ENCODE results near the gene PSMD7. TPM values are rescaled to one million over a fixed set of nuclear protein-coding genes. Genes with fewer than 3 reads are reported as not detected.

PSMD7 gene
- total RNA-seq, 1 donor from 2014 or later, result 78.3 TPM

DNA sequence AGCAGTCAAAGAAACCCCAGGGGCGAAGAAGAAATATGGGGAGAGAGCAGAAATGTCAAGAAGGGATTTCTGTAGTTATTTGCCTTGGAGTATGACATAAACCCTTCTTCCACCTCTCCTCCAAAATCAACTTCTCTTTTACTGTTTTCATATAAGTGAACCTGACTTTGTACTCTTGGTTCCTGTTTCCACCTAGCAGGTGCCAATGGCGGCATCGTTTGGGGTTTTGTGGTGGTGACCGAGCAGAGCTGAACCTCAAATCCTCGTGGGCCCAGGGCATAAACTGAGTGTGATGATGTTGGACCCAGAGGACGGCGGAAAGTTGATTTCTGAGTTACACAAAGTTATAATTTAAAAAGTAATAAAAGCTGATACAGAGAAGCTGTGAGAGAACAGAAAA, 39.6 kb upstream of the PSMD7 start:
- H3K4me1 Mint-ChIP-seq, result no peaks in the 10 kb centered on the region
- H3K36me3 Mint-ChIP-seq, result no peaks in the 10 kb centered on the region
- no peak overlapping the region for H3K27ac Mint-ChIP-seq
- no peaks in the 10 kb centered on the region for H3K27me3 Mint-ChIP-seq (ENCODE audit: low read depth)
- no peak overlapping the region for H3K4me3 Mint-ChIP-seq
- TF ChIP-seq CTCF (IDR thresholded peaks at IDR 0.05; ENCODE audit: unreplicated experiment), result no peak
- peaks cover 4% of the 10 kb centered on the region for H3K9me3 Mint-ChIP-seq
- DNase-seq (ENCODE audit: low spot score in 2 of 2, unreplicated experiment in 2 of 2), result no peak

- no peak overlapping the region for H3K27ac Mint-ChIP-seq
- H3K4me3 Mint-ChIP-seq, result no peak overlapping the region
- H3K9me3 Mint-ChIP-seq, result no peaks in the 10 kb centered on the region
These were observed 35.5 kb upstream of the PSMD7 start for GRCh38 chr16:74261068-74261467.

GRCh38 chr16:74264811-74265210, 31.8 kb upstream of the PSMD7 start:
- DNase-seq (ENCODE audit: low spot score in 2 of 2, unreplicated experiment in 2 of 2), result no peak
- no peak for TF ChIP-seq CTCF (IDR thresholded peaks at IDR 0.05; ENCODE audit: unreplicated experiment)
- H3K4me3 Mint-ChIP-seq, result no peak overlapping the region
- H3K36me3 Mint-ChIP-seq, result no peaks in the 10 kb centered on the region
- H3K27me3 Mint-ChIP-seq (ENCODE audit: low read depth), result no peaks in the 10 kb centered on the region
- H3K9me3 Mint-ChIP-seq, result no peaks in the 10 kb centered on the region
- H3K27ac Mint-ChIP-seq, result peak overlapping the region; percentile 84
- peaks cover 47% of the 10 kb centered on the region for H3K4me1 Mint-ChIP-seq

More at GRCh38 chr16:74261068-74261467, 35.5 kb upstream of the PSMD7 start:
- peaks cover 16% of the 10 kb centered on the region for H3K4me1 Mint-ChIP-seq
- DNase-seq (ENCODE audit: low spot score in 2 of 2, unreplicated experiment in 2 of 2), result no peak
- H3K36me3 Mint-ChIP-seq, result no peaks in the 10 kb centered on the region
- no peaks in the 10 kb centered on the region for H3K27me3 Mint-ChIP-seq (ENCODE audit: low read depth)
- TF ChIP-seq CTCF (IDR thresholded peaks at IDR 0.05; ENCODE audit: unreplicated experiment), result no peak

DNA sequence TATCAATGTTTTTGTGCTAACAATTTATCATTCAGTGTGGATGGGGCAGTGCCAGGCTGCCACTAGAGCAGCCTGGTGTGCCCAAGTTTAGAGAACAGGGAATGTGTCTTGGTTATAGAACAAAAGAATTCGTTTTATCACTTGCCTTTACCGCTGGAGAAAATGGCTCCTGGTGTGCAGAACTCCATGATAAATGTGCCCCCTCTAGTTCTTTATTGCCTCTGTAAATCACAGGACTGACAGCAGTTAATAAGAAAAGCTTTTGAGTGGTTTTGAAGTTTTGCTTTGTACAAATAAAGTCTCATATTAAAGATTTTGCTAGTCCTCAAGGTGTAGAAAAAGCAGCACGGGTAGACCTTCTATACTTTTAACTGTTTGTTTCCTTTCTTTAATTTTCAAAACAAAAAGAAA, 28.2 kb upstream of the PSMD7 start:
- peak overlapping the region; percentile 47 for H3K27ac Mint-ChIP-seq
- TF ChIP-seq CTCF (IDR thresholded peaks at IDR 0.05; ENCODE audit: unreplicated experiment), result no peak

GRCh38 chr16:74271872-74272271, 24.7 kb upstream of the PSMD7 start:
- H3K4me3 Mint-ChIP-seq, result no peak overlapping the region
- peaks cover 11% of the 10 kb centered on the region for H3K27me3 Mint-ChIP-seq (ENCODE audit: low read depth)
- peaks cover 30% of the 10 kb centered on the region for H3K4me1 Mint-ChIP-seq
- no peak for TF ChIP-seq CTCF (IDR thresholded peaks at IDR 0.05; ENCODE audit: unreplicated experiment)
- H3K36me3 Mint-ChIP-seq, result no peaks in the 10 kb centered on the region
- no peak for DNase-seq (ENCODE audit: low spot score in 2 of 2, unreplicated experiment in 2 of 2)
- no peaks in the 10 kb centered on the region for H3K9me3 Mint-ChIP-seq
- no peak overlapping the region for H3K27ac Mint-ChIP-seq

More for the DNA sequence above, 28.2 kb upstream of the PSMD7 start:
- H3K4me1 Mint-ChIP-seq, result peaks cover 48% of the 10 kb centered on the region
- H3K36me3 Mint-ChIP-seq, result no peaks in the 10 kb centered on the region
- H3K4me3 Mint-ChIP-seq, result no peak overlapping the region
- H3K27me3 Mint-ChIP-seq (ENCODE audit: low read depth), result no peaks in the 10 kb centered on the region
- H3K9me3 Mint-ChIP-seq, result no peaks in the 10 kb centered on the region
- no peak for DNase-seq (ENCODE audit: low spot score in 2 of 2, unreplicated experiment in 2 of 2)

Data from mesothelial cell of epicardium (in vitro differentiated cells).